HG03378 (cell line): ENCODE data around the gene GNAI2.
A peak's percentile ranks its signal among the peaks of the same experiment; 100 is the strongest.
"Not testable (repeated sequence)": the region's sequence is repeated elsewhere in the genome, so short reads cannot be mapped to it uniquely, and the experiment has no call there.

Source experiments
- ATAC-seq: cut with Tn5 transposase; IDR thresholded peaks from one replicate; pipeline ENCODE4 v1.9.1; 2021; ENCODE audit warnings: mild to moderate bottlenecking, moderate library complexity; ENCODE audit not compliant: unreplicated experiment

The GNAI2 gene

GRCh38 chr3:50224639-50225038 lies 11.4 kb upstream of the GNAI2 start:
- no peak for ATAC-seq

DNA sequence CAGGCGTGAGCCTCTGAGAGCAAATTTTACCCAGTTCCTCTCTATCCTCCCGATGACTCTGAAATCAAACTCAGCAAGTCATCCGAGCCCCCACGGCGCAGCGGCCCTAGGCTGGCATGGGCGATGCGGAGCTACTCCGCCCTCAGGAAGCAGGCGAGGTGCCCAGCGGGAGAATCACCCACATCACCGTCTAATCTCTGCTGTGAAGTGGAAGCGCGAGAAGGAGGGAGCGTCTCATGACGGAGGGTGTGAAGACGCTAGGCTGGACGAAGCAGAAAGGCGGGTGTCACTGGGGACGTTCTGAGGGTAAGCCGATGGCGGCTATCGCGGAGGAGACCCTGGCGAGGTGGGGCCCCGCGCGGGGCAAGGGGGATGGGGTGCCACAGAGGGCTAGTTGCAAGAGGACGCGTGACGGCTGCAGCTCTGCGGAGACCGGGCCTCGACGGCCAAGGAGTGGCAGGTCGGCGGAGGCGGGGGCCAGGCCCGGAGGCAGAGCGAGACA lies 9.1 kb upstream of the GNAI2 start:
- ATAC-seq = no peak

DNA sequence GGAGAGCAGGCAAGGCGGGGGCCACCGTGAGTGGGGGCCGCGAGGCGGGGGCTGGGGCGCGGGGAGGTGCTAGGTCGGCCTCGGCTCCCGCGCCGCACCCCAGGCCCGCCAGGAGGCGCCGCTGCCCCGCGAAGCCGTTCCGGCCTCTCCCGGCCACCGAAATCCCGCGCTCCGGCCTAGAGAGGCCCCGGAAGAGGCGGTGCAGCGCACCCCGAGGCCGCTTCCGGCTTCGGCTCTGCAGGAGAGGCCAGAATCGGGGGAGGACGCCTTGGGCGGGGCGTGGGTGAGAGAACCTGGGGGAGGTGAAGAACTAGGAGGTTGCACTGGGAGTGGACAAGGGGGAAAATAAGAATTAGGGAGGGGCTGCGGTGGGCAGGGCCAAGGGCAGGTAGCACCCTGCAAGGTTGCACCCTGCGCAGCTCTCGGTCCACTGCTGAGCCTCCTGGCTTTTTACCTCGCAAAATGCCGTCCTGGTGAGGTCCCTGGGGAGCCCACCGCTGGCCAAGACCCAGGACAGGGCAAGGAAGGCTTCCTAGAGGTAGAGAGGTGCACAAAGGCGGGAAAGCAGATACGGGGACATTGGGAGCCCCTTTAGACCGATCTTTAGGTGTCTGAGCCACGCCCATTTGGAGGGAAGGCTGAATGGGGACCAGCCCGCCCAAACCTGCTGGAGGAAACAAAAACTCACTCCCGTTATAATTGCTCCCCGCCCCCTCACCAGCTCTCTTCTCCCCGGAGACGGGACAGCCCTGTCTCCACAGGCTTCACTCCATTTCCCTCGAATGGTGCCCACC lies 8.4 kb upstream of the GNAI2 start:
- peak; percentile 55 for ATAC-seq

DNA sequence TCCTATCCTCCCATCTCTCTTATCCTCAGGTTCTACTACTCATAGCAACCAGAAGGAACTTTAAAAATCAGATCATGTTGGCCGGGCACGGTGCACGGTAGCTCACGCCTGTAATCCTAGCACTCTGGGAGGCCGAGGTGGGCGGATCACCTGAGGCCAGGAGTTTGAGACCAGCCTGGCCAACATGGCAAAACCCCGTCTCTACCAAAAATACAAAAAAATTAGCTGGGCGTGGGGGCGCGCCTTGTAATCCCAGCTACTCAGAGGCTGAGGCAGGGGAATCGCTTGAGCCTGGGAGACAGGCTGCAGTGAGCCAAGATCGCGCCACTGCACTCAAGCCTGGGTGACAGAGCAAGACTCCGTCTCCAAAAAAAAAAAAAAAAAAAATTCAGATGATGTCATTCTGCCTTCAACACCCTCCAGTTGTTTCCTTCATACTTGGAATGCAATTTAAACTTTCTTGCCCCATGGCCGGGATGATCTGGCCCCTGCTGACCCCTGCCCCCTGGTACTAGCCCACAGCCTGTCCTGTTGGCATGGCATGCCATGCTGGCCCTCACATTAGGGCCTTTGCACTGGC lies 7.7 kb upstream of the GNAI2 start:
- not testable (repeated sequence) for ATAC-seq

- ATAC-seq = no peak
Observed at GRCh38 chr3:50229490-50229889, 6.5 kb upstream of the GNAI2 start.

DNA sequence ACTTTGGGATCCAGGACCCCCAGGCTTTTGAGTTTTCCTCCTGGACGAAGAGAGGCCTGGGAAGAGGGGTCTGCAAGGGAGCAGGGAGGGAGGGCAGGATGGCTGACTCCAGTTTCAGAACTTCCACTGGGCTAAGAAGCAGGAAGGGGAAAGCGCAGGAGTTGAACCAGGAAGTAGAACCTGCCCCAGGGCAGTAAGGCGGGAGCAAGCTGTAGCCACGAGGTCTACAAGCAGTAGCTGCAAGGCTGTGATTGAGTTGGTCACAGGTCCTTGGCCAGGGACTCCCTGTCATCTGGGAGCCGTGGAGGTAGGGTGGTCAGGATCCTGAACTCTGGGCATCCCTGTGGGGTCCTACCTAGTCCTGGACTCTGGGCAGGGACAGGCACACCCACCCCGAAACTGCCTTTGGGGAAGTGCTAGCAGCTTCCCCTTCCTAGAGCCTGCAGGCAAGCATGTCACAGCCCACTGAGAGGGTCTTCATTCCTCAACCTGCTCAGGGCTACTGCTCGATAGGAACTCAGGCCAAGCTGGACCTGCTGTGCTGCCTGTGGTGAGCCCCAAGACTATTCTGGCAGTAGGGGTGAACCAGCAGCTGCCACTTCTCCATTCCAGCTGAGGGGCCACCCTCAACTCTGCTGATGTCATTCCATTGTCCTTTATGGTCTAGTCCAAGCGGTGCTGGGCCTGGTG lies 5.8 kb upstream of the GNAI2 start:
- no peak for ATAC-seq

DNA sequence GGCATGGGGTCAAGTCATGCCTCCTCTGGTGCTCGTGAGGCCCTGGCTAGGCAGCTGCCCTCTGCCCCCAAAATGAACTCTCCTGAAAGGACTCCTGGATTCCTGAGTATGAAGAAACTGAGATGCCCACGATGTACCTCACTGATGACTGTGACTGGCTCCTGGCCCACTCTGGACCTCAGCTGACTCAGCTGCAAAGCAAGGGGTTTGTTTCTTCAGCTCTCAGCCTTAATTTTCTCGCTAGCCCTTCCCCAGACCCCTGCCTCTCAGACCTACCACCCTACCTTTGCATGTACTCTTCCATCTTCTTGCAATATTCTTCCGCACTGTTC lies 5.2 kb upstream of the GNAI2 start:
- no peak for ATAC-seq

DNA sequence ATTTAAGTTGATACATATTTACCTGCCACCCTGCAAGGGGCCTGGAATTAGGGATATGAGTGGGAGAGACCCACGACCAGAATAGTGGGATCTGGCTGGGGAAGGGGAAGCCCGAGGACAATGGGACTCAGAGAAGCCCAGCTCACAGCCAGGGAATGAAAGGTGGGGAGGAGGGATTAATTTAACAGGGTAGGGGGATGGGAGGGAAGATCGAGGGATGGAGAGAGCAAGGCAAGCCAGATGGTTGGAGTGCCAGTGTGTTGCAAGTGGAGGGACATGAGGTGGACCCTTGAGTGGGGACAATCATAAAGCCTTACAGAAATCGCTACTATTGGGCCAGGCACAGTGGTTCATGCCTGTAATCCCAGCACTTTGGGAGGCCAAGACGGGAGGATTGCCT lies 4.4 kb upstream of the GNAI2 start:
- no peak for ATAC-seq

GRCh38 chr3:50232303-50232702 lies 3.7 kb upstream of the GNAI2 start:
- no peak for ATAC-seq

GRCh38 chr3:50233176-50233575 lies 2.8 kb upstream of the GNAI2 start:
- no peak for ATAC-seq

GRCh38 chr3:50236484-50237132 lies 604 bp downstream of the GNAI2 start:
- ATAC-seq = no peak

GRCh38 chr3:50237133-50237651 lies 1.2 kb downstream of the GNAI2 start:
- no peak for ATAC-seq

DNA sequence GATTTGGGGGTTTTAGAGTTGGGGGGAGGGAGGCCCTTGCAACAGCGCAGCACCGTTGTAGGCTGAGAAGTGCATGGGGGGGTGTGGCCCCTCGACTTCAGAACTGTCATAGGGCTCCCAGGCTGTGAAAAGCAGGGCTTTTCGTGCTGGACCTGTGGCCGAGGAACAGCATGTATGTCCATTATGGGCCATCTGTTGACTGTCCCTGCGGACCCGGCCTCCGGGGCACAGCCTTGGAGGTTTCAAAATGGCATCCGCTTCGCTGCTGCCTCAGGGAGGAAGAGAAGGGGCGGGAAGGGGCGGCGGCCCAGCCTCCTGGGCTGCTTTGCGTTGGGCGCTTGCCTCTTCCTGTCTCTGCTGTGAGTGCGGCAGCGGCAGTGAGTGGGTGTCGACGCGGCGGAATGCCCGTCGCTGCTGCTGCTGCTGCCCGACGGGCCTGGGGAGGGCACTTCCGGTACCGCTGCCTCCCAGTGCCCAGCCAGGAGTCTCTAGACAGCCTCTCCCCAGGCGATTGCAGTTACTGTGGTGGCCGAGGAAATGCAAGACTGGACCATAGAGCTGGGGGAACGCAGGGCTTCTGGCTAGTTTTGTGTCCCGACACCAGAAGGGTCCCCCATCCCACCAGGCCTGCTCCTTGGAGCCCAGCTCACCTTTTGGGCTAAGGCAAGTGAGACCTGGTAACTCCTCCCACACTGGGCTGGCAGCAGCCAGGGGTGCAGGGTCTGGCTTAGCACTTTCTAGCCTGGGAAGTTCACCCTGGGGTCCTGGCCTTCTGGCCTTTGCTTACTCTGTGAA lies 1.9 kb downstream of the GNAI2 start:
- no peak for ATAC-seq

DNA sequence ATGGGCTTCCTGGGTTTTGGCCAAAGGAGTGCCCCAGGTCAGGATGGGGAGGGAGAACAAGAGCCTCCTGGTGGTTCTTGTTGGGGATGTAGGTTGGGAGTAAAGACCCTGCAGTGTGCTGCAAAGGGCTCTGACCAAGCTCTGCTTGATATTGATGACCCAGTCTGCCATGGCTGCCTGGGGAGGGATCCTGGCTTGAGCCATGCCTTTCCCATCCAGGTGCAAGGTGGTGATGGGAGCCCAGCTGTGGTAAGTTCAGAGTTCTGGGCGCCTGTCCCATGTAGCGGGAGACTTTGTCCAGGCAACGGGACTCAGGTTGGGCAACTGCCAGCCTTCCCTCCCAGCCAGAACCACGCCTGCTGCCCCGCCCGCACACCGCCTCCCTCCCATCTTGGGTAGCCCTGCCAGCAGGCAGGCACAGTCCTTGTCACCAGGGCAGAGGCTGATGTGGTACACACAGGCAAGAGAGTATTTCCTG lies 2.6 kb downstream of the GNAI2 start:
- ATAC-seq = no peak

GRCh38 chr3:50239649-50240048 lies 3.6 kb downstream of the GNAI2 start:
- ATAC-seq = no peak

- ATAC-seq = no peak
Observed at GRCh38 chr3:50241163-50241562, 5.2 kb downstream of the GNAI2 start.

GRCh38 chr3:50241713-50242380 lies 5.8 kb downstream of the GNAI2 start:
- no peak for ATAC-seq

- ATAC-seq = no peak
Observed at GRCh38 chr3:50242381-50242770, 6.4 kb downstream of the GNAI2 start.

DNA sequence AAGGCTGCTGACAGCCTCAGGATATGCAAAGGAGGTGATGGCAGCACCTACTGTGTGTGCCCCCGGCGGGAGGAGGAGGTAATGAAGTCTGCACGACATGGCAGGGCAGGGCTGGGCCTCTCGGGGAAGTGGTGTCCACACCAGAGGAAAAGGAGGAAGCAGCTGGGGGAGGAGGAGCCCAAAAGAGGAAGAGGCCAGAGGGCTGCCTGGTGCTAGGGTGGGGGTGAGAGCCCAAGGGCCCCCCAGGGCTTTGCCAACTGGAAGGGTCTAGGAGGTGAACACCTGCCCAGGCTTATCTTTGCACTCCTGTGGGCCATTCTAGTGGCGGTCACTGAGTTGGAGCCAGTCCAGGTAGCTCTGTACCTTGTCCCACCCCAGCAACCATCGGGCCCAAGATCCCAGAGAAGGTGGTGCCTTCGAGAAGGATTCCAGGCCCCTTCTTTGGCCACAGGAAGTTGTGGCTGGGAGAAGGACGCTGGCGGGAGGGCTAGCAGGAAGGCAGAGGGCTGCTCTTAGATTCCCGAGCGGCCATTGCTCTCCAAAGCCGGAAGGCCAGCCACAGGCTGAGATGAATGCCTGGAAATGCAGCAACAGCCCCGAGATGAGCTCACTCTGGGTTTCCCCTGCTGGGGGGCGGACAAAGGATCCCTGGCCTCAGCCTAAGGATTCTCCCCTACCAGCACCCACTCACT lies 7.0 kb downstream of the GNAI2 start:
- no peak for ATAC-seq
